IPS-NIHi7 (cell line): Measurements from ENCODE around the gene CLK4.

Experiments used
- DNase-seq: peaks from one replicate; pipeline ENCODE4 v3.0.0; 2012; ENCODE audit warnings: mixed read lengths; ENCODE audit errors: extremely low spot score

Gene CLK4

GRCh38 chr5:178637356-178638074, 10.7 kb upstream of the CLK4 start:
- no peak for DNase-seq

- no peak for DNase-seq
Observed at GRCh38 chr5:178632285-178632684, 5.4 kb upstream of the CLK4 start.

- no peak for DNase-seq
Observed at GRCh38 chr5:178630951-178631350, 4.1 kb upstream of the CLK4 start.

- DNase-seq = no peak
Observed at GRCh38 chr5:178630475-178630930, 3.7 kb upstream of the CLK4 start.

GRCh38 chr5:178627259-178627598, 379 bp upstream of the CLK4 start:
- no peak for DNase-seq

GRCh38 chr5:178625679-178626483, 969 bp downstream of the CLK4 start:
- no peak for DNase-seq

GRCh38 chr5:178624631-178625546, 2.0 kb downstream of the CLK4 start:
- DNase-seq = no peak

GRCh38 chr5:178622679-178623247, 4.1 kb downstream of the CLK4 start:
- no peak for DNase-seq

- no peak for DNase-seq
Observed at GRCh38 chr5:178619390-178619789, 7.5 kb downstream of the CLK4 start.

GRCh38 chr5:178612299-178612698, 14.6 kb downstream of the CLK4 start:
- no peak for DNase-seq

- DNase-seq = no peak
Observed at GRCh38 chr5:178606269-178606668, 20.6 kb downstream of the CLK4 start.

GRCh38 chr5:178605788-178606187, 21.1 kb downstream of the CLK4 start:
- DNase-seq = no peak

- no peak for DNase-seq
Observed at GRCh38 chr5:178602752-178603151, 24.1 kb downstream of the CLK4 start.

GRCh38 chr5:178595750-178596149, 31.1 kb downstream of the CLK4 start:
- DNase-seq = no peak

GRCh38 chr5:178595150-178595549, 31.7 kb downstream of the CLK4 start:
- DNase-seq = no peak

- DNase-seq = no peak
Observed at GRCh38 chr5:178590924-178591423, 35.9 kb downstream of the CLK4 start.

- DNase-seq = peak; percentile 79
Observed at GRCh38 chr5:178590141-178590923, 36.5 kb downstream of the CLK4 start, which contains the start of gene COL23A1. Gene COL23A1, minus strand, starts transcription at chr5:178590393.

- peak; percentile 62 for DNase-seq
Observed at GRCh38 chr5:178589180-178590140, 37.4 kb downstream of the CLK4 start.

GRCh38 chr5:178588769-178589168, 38.1 kb downstream of the CLK4 start:
- no peak for DNase-seq
